GM13977 (cell line): ENCODE measurements around the gene STT3A.

Source experiments
- DNase-seq: peaks from one replicate; pipeline ENCODE4 v3.0.0; 2012; ENCODE audit warnings: low spot score
- in situ Hi-C: fragments of 300-500 bp; cut with MboI; formaldehyde crosslinking; loops from one replicate; pipeline ENCODE4 v1.12.0; 2022; ENCODE audit warnings: low sequenced_read_pairs, low pct_unique_long_range_greater_than_20kb, mixed read lengths, inconsistent platforms; ENCODE audit not compliant: unreplicated experiment
- TF ChIP-seq, protein P1 (sequence below): IDR thresholded peaks from 2 replicates; pipeline ENCODE4 v1.5.1; 2012; ENCODE audit warnings: mild to moderate bottlenecking, control low read depth; ENCODE audit not compliant: insufficient read depth; ENCODE audit errors: extremely low read depth, missing control alignments

The STT3A gene

DNA sequence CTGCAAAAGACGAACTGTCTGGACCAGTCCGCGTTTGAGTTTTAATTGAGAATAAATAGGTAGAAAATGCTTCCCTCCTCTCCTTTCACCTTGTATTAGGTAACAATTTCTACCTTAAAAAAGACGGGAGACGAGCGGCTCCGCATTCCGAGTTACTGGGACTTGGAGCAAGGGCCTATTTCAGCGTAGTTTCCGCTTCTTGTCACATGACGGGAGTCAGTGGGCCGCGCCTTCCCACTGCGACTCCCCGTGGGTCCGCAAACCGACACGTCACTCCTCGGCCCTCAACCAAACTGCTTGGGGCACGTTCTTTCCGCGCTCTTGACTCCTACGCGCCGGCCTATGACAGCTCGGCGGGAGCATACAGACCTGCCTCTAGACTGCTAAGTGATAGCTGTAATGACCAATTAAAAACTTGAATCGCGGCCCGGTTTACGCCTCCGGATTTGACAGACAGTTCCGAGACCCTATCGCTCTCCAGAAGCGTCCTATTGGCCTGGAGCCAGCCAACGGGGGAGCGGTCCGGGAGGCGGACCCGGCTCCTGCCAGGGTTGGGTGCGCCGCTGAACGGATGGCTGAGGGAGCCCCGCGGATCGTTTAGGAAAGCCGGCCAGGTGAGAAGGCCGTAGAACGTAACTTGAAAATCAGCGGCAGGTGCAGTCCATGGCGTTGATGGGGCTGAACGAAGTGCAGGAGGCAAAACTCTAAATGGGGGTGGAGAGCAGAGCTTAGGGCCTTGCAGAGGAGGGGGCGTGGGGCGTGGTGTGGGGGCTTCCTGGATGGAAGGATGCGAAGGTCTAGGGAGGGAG, at the start of gene STT3A:
TSS of gene STT3A (plus strand) at position 548 of the 809 bp plus-strand sequence. CDS start 3,064 bp downstream, outside the sequence.
- in situ Hi-C loops, result no loop called here
- TF ChIP-seq, protein P1, sequence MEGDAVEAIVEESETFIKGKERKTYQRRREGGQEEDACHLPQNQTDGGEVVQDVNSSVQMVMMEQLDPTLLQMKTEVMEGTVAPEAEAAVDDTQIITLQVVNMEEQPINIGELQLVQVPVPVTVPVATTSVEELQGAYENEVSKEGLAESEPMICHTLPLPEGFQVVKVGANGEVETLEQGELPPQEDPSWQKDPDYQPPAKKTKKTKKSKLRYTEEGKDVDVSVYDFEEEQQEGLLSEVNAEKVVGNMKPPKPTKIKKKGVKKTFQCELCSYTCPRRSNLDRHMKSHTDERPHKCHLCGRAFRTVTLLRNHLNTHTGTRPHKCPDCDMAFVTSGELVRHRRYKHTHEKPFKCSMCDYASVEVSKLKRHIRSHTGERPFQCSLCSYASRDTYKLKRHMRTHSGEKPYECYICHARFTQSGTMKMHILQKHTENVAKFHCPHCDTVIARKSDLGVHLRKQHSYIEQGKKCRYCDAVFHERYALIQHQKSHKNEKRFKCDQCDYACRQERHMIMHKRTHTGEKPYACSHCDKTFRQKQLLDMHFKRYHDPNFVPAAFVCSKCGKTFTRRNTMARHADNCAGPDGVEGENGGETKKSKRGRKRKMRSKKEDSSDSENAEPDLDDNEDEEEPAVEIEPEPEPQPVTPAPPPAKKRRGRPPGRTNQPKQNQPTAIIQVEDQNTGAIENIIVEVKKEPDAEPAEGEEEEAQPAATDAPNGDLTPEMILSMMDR, result no peak
- peak; percentile 93 for DNase-seq

DNA sequence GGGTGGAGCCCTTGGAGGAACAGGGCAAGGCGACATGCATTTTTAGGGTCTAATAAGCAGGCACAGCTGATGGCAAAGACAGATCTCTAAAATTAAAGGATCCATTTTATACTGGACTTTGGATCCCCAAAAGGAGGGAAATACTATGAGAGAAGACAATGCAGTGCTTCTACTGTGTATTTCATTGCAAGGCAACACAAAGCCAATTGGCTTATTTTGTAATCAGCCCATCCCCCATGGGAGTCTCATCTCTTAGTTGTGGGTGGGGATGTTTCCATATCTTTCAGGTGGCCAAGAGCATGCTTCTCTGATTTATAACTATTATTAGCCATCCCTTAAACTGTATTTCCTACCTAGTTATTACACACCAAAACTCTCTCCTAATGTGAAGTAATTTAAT, 41.9 kb upstream of the STT3A start:
- DNase-seq, result no peak
- in situ Hi-C loops, result no loop called here
- TF ChIP-seq, protein P1, result no peak

- no peak for DNase-seq
- TF ChIP-seq, protein P1, result no peak
- in situ Hi-C loops, result no loop called here
Observed at GRCh38 chr11:125551835-125552342, 40.8 kb upstream of the STT3A start.

DNA sequence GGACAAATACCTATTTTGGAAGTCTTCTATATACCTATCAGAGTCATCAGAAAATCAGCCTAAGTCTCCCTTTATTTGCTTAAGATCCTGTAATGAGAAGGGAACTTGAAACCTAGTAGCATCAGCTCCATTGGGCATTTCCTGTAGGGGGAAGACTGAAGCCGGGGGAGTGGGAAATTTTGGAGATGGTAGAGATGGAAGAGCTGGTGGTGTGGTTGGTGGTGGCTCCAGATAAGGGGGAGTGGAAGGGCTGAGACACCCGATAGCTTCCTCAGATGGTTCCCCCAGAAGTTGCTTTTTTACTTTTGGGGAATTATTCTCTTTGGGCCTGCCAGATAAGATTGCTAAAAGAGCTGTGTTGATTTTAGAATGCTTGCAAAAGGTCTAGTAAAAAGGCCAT, 39.7 kb upstream of the STT3A start:
- in situ Hi-C loops, result no loop called here
- DNase-seq, result no peak

GRCh38 chr11:125553357-125553756, 39.3 kb upstream of the STT3A start:
- in situ Hi-C loops, result no loop called here

More for the DNA sequence above, 39.7 kb upstream of the STT3A start:
- TF ChIP-seq, protein P1, result no peak

DNA sequence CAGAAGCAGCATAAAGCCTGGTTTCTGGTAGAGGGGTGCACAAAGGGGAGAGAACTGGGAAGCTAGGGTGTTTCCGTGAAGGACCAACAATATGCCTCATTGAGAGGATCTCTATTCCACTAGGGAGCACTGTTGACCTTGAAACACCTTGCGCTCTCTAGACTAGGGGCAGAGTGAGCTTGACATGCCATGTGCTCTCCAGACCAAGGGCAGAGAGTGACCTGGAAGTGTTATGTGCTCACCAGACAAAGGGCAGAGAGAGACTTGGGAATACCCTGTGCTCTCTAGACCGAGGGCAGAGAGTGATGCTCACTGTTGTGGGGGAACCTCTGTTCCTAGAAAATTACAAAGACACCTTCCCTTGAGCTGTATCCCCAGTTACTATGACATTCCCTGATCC, 38.6 kb upstream of the STT3A start:
- no peak for DNase-seq
- in situ Hi-C loops, result no loop called here
- TF ChIP-seq, protein P1, result no peak

More at GRCh38 chr11:125553357-125553756, 39.3 kb upstream of the STT3A start:
- no peak for DNase-seq
- TF ChIP-seq, protein P1, result no peak
